T-helper 1 cell (primary cell): ENCODE data around the gene PAQR9.

Experiments used
- DNase-seq, 5 donors: peaks; one replicate each; pipeline ENCODE4 v3.0.0-alpha.2; 2012 to 2020

The PAQR9 gene

DNA sequence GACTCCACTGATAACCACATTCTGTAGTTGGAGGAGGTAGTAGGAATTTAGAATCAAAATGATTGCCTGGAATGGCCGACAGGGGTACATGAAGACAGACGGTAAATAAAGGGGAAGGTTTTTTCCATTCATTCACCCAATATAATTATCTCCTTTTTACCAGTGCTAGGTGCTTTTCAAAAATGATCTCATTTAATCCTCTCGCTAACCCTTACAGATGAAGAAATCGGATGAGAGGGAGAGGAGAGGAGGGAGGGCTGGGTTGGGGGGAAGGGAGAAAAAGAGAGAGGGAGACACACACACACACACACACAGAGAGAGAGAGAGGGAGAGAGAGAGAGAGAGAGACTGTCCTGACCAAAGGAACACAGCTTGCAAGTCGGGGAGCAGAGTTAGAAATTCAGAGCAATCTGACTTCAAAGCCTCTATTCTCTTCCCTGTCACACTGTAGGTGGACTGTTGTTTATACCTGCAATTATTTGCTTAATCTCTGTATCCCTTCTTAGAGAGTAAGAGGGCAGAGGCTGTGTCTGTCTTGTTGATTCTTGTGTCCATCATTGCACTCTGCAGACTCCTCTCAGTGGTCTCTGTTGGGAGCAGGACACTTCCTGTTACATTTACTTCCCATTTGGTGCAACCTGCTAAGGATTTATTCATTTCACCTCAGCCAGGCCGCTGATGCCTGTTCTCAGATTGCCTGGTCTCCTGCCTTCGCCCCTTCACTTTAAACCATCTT, 18.7 kb upstream of the PAQR9 start:
- no peak for DNase-seq

DNA sequence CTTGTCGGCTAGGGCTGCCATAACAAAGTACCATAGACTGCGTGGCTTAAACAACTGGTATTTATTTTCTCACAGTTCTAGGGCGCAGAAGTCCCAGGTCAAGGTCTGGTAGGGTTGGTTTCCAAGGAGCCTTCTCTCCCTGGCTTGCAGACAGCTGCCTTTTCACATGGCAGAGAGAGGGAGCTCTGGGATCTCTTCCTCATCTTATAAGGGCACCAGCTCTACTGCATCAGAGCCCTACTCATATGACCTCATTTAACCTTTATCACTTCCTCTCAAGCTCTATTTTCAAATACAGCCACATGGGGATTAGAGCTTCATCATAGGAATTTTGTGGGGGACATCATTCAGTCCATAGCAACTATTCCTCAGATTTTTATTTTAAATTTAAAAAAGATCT, 17.6 kb upstream of the PAQR9 start:
- no peak for DNase-seq

GRCh38 chr3:142977399-142977728, 13.9 kb upstream of the PAQR9 start:
- no peak for DNase-seq

DNA sequence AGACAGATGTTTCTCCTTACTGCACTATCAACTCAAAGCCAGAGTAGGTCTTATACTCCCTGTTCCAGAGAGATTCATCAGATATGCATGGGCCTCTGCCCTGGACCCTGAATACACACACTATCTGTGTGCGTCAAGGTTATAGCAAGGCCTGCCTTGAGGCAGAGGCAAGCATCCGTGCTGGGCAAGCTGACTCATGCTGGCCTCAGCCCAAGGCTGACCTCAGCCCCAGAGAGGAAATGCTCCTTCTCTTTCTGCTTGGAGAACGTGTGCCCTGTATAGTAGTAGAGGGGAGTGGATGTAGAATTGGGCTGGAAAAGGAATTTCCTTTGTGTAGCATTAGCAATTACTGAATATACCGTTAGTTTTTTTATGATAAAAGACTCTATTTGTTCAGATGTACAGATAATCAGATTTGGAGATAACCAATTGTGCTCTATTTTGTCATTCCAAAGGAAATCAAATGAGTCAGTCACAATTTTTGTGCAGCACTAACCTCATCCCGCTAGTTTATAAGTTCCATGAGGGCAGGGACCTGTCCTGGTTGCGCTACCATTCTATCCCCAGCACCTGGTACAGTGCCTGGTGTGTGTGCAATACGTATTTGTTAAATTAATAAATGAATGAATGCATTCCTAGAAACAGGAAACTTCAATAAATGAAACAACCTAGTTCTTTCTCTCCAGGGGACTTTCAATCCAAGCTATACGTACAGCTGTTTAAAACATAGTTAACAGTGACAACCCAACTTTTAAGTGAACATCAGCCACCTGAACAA, 13.3 kb upstream of the PAQR9 start:
- DNase-seq = no peak

GRCh38 chr3:142975316-142975995, 12.0 kb upstream of the PAQR9 start:
- DNase-seq = no peak

- DNase-seq = no peak
Observed at GRCh38 chr3:142973217-142974009, 9.9 kb upstream of the PAQR9 start.

DNA sequence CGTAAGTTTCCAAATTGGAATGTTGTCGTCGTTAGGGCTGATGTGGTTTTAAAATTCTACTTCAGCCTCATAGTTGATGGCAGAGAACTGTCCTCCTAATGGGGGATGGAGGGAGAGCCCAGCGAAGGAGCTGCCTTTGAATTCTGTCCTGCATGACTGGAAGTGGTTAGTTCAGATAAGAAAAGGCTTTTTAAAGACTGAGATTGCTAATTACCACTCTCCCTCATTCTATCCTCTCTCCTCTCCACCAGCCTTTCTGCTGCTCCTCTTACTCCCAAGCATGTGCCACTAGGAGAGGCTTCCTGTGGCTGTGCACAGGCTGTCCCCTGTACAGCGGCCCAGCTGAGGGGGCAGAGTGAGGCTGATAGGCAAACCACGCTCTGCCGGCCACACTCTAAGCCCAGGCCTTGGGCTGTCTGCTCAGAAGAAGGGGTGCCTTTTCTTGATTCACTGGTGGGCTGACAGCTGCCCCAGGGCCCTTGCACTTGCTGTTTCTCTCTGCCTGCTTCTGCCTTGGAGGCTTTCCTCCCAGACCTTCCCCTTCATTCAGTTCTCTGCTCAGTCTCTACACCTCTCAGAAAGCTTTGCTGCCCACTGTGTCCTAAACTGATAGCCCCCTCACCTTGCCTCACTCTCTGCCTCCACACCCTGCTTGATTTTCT, 8.7 kb upstream of the PAQR9 start:
- no peak for DNase-seq

- no peak for DNase-seq
Observed at GRCh38 chr3:142971431-142971830, 8.0 kb upstream of the PAQR9 start.

- DNase-seq = no peak
Observed at GRCh38 chr3:142968319-142969025, 5.0 kb upstream of the PAQR9 start.

- DNase-seq = no peak
Observed at GRCh38 chr3:142966808-142967207, 3.3 kb upstream of the PAQR9 start.

GRCh38 chr3:142965581-142965980, 2.1 kb upstream of the PAQR9 start:
- DNase-seq = no peak

DNA sequence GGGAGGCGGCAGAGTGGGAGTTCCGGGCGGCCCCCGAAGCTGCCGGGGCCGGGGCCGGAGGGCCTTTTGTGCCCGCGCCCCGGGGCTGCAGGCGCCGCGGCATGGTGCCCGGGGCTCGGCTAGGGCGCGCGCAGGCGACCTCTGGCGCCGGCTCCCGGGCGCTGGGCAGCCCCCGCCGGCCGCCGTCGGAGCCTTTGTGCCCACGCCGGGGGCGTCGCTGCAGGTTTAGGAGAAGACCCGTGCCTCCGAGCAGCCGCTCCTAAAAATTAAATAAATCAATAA, 299 bp downstream of the PAQR9 start:
- no peak for DNase-seq

DNA sequence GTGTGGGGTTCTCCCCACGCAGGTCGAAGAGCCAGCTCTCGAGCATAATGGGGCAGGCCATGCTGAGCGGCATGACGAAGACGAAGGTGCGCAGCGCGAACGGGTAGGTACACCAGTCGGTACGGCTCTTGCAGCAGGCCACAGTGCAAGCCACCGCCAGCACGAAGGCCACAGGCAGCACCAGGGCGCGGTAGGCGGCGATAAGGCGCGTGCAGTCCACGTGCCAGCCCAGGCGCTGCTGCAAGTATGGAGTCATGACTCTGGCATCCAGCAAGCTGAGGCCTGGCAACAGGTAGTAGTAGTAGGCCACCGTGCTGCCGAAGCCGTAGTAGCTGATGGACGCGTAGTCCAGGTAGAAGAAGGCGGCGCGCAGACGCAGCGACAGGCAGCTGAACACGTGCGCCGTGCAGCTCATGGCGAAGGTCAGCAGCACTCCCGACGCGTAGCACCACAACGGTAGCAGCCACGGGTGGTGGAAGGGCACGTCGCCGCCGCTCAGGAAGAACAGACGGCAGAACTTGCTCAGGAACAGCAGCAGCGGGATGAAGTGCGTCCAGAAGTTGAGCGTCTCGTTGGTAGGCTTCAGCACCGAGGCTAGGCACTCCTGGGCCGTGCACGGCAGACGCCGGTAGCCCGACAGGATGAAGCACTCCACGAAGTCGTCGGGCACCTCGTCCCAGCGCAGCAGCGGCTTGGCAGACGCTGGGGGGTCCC, 797 bp downstream of the PAQR9 start:
- no peak for DNase-seq

DNA sequence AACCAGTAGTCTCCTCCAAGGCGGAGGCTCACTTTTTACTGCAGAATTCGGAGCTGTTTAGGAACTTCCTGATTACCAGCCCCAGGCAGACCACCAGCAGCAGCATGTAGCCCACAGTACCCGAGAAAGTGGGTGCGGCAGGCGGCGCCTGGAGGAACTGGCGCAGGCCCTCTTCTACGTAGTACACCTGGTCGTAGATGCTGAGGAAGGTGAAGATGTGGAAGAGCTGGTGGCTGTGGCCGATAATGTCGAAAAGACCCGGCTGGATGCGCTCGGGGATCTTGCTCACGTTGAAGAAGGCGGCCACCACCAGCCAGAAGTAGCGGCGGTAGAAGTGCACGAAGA, 1.3 kb downstream of the PAQR9 start:
- DNase-seq = no peak

- DNase-seq = no peak
Observed at GRCh38 chr3:142961539-142961938, 1.9 kb downstream of the PAQR9 start.

- no peak for DNase-seq
Observed at GRCh38 chr3:142960322-142960850, 3.1 kb downstream of the PAQR9 start.

DNA sequence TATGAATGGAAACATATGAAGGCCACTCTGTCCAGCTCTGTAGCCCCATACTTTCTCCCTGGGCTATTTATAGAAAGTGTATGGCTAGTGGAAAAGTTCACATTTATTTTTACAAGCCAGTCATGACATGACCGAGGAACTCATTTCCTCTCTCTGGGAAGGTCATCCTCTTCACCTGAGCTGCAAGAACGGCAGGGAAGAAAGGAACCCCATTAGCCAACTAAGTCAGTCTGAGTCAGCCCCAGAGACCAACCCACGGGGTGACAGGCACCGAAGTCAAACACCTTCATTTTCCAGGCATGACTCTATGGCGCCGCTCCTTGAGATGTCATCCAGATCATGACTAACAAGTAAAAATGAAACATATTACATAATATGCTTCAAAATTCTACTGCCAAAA, 4.8 kb downstream of the PAQR9 start:
- DNase-seq = no peak

DNA sequence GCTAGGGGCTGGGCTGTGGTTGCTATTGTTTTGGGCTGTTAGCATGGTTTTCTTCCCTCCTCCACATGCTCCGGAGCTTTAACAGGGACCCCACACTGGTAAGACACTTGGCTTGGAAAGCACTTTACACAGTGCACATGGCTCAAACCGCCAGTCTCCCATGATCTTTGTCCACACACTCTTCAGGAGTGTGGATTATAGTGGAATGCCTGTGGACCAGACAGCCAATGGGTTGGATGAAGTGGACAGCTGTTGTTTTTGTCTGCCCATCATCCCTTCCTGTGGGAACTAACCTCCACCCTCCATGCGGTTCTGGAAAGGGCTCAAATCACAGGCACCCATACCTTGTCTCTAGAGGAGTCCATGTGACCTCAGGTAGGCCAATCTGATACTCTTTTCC, 10.0 kb downstream of the PAQR9 start:
- DNase-seq = no peak

DNA sequence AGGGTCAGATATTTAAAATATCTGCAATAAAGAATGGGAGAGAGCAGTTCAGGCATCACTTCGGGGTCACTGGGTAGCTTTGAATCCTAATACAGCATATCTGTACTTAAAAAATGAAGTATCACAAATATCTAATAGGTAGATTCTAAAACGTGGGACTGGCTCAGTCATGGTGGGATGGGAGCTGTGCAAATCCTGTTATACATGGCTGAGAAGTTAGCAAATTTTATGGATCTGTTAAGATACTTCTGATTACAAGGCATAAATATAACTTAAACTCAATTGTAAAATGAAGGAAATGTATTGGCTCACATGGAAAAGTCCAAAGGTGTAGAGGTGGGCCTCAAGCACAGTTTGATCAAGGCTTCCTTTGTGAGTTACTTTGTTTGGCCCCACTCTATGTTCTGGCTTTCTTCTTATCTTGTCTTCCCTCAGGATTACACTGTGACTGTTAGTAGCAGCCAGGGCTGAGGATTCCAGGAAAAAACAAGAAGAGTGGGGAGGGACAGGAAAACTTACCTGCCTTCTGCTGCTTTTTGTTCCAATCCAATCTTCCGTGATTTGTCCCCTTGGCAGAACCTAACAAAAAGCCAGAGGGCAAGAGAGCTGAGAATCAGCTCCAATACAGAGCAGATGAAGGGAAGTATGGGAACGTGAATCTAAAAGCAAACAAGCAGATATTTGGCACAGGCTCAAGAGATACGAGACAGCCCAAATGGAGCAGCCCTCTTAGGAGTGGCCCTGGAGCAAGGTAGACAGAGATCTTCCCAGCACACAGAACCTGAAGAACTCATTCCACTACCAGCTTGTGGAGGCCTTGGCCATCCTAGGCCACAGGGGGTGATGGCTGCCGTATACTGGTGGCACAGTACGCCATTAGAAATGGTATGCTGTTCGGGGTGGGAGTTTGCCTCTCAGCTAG, 10.9 kb downstream of the PAQR9 start:
- DNase-seq = no peak

GRCh38 chr3:142951794-142952193, 11.7 kb downstream of the PAQR9 start:
- DNase-seq = no peak
